ENCODE data around the gene EIF4E1B.

EIF4E1B gene

GRCh38 chr5:176628406-176629228 lies 1.9 kb upstream of the EIF4E1B start:
- DNase-seq = no peak

- DNase-seq = no peak
Measured at GRCh38 chr5:176629317-176629852, 1.1 kb upstream of the EIF4E1B start.

GRCh38 chr5:176630681-176631222 lies 277 bp downstream of the EIF4E1B start:
- no peak for DNase-seq

GRCh38 chr5:176631383-176632200 lies 1.1 kb downstream of the EIF4E1B start:
- no peak for DNase-seq

- no peak for DNase-seq
Measured at GRCh38 chr5:176632745-176633144, 2.3 kb downstream of the EIF4E1B start.

- no peak for DNase-seq
Measured at GRCh38 chr5:176633598-176633997, 3.1 kb downstream of the EIF4E1B start.

- DNase-seq = no peak
Measured at GRCh38 chr5:176636426-176636825, 6.0 kb downstream of the EIF4E1B start.

GRCh38 chr5:176637556-176637955 lies 7.1 kb downstream of the EIF4E1B start:
- no peak for DNase-seq

GRCh38 chr5:176638437-176638836 lies 8.0 kb downstream of the EIF4E1B start:
- no peak for DNase-seq

GRCh38 chr5:176639208-176639607 lies 8.7 kb downstream of the EIF4E1B start:
- no peak for DNase-seq

GRCh38 chr5:176639981-176640380 lies 9.5 kb downstream of the EIF4E1B start:
- no peak for DNase-seq

GRCh38 chr5:176640616-176641015 lies 10.1 kb downstream of the EIF4E1B start:
- DNase-seq = no peak

GRCh38 chr5:176642675-176643490 lies 12.4 kb downstream of the EIF4E1B start:
- DNase-seq = no peak

- DNase-seq = no peak
Measured at GRCh38 chr5:176643491-176644219, 13.2 kb downstream of the EIF4E1B start.

- no peak for DNase-seq
Measured at GRCh38 chr5:176644294-176644693, 13.8 kb downstream of the EIF4E1B start.

- no peak for DNase-seq
Measured at GRCh38 chr5:176644878-176645670, 14.6 kb downstream of the EIF4E1B start.

GRCh38 chr5:176646049-176646706 lies 15.7 kb downstream of the EIF4E1B start:
- DNase-seq = no peak

GRCh38 chr5:176646707-176647029 lies 16.2 kb downstream of the EIF4E1B start:
- no peak for DNase-seq

- DNase-seq = peak; percentile 95 to 99
Measured at GRCh38 chr5:176647030-176647842, 16.8 kb downstream of the EIF4E1B start, which contains the start of gene TSPAN17. Gene TSPAN17, plus strand, starts transcription at chr5:176647484. Its CDS starts 132 bp downstream, at chr5:176647616.
